Activated B cell treated with CpG ODN at 0.5 μM for 24 hours (primary cell): Measurements from ENCODE around the gene CYB5A. TPM values are rescaled to one million over a fixed set of nuclear protein-coding genes. Genes with fewer than 3 reads are reported as not detected.

Experiments used
- ATAC-seq: fragments of 200-7000 bp; cut with Tn5 transposase; one replicate; pipeline ENCODE4 v1.10.0; 2021; ENCODE audit warnings: low read depth, mild to moderate bottlenecking, moderate library complexity
- CTCF ChIA-PET: fragments of 350-600 bp; sonication (Branson Sonifier 250); formaldehyde crosslinking; loops from one replicate; lab custom pipeline; 2021; ENCODE audit warnings: antibody characterized with exemption; lab: Charles Lee
- POLR2A ChIA-PET: fragments of 350-600 bp; sonication (Branson Sonifier 250); formaldehyde crosslinking; loops from one replicate; lab custom pipeline; 2021; ENCODE audit warnings: antibody characterized with exemption; lab: Charles Lee
- DNase-seq: peaks from one replicate; pipeline ENCODE4 v3.0.0; 2022
- H3K27ac Mint-ChIP-seq: one replicate; pipeline ENCODE4 v1.8.0; 2020; ENCODE audit warnings: mixed read lengths
- H3K27me3 Mint-ChIP-seq: one replicate; pipeline ENCODE4 v1.8.0; 2021; ENCODE audit warnings: mixed read lengths
- H3K36me3 Mint-ChIP-seq: one replicate; pipeline ENCODE4 v1.8.0; 2021; ENCODE audit warnings: low read depth, mixed read lengths
- H3K4me1 Mint-ChIP-seq: one replicate; pipeline ENCODE4 v1.8.0; 2021; ENCODE audit warnings: mixed read lengths
- H3K4me3 Mint-ChIP-seq: one replicate; pipeline ENCODE4 v1.8.0; 2020; ENCODE audit warnings: mild to moderate bottlenecking, mixed read lengths
- H3K9me3 Mint-ChIP-seq: one replicate; pipeline ENCODE4 v1.8.0; 2020; ENCODE audit warnings: mixed read lengths
- intact Hi-C: fragments of 100-400 bp; cut with micrococcal nuclease; formaldehyde crosslinking; loops from one replicate; pipeline ENCODE4 v1.15.1; 2024
- total RNA-seq: library from RNA; stranded (reverse); gene quantifications from 2 replicates; pipeline ENCODE4 v1.2.3, GENCODE V29; 2022
- TF ChIP-seq, protein P1 (sequence below): fragments of 200-600 bp; IDR thresholded peaks from one replicate; pipeline ENCODE4 v1.8.0; 2022; ENCODE audit warnings: antibody characterized with exemption, mild to moderate bottlenecking

The CYB5A gene
- total RNA-seq, 1 donor from 2014 or later, result 47.2 TPM

GRCh38 chr18:74229005-74229404, 62.8 kb downstream of the CYB5A start:
- ChIA-PET CTCF (no interaction called here), POLR2A (no interaction called here)
- Mint-ChIP-seq H3K36me3 (no peaks in the 10 kb centered on the region), H3K4me1 (peaks cover 3% of the 10 kb centered on the region), H3K27me3 (no peaks in the 10 kb centered on the region), H3K9me3 (no peaks in the 10 kb centered on the region), H3K4me3 (no peak overlapping the region), H3K27ac (no peak overlapping the region)
- DNase-seq (no peak), ATAC-seq (no peak)
- TF ChIP-seq, protein P1, sequence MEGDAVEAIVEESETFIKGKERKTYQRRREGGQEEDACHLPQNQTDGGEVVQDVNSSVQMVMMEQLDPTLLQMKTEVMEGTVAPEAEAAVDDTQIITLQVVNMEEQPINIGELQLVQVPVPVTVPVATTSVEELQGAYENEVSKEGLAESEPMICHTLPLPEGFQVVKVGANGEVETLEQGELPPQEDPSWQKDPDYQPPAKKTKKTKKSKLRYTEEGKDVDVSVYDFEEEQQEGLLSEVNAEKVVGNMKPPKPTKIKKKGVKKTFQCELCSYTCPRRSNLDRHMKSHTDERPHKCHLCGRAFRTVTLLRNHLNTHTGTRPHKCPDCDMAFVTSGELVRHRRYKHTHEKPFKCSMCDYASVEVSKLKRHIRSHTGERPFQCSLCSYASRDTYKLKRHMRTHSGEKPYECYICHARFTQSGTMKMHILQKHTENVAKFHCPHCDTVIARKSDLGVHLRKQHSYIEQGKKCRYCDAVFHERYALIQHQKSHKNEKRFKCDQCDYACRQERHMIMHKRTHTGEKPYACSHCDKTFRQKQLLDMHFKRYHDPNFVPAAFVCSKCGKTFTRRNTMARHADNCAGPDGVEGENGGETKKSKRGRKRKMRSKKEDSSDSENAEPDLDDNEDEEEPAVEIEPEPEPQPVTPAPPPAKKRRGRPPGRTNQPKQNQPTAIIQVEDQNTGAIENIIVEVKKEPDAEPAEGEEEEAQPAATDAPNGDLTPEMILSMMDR, result no peak
- intact Hi-C loops, result no loop called here

GRCh38 chr18:74228312-74228711, 63.5 kb downstream of the CYB5A start:
- TF ChIP-seq, protein P1, result no peak
- ChIA-PET CTCF (no interaction called here), POLR2A (no interaction called here)
- intact Hi-C loops, result no loop called here
- Mint-ChIP-seq H3K4me1 (peaks cover 3% of the 10 kb centered on the region), H3K36me3 (no peaks in the 10 kb centered on the region), H3K4me3 (no peak overlapping the region), H3K27ac (no peak overlapping the region), H3K9me3 (no peaks in the 10 kb centered on the region), H3K27me3 (no peaks in the 10 kb centered on the region)
- DNase-seq, result no peak
- no peak for ATAC-seq

DNA sequence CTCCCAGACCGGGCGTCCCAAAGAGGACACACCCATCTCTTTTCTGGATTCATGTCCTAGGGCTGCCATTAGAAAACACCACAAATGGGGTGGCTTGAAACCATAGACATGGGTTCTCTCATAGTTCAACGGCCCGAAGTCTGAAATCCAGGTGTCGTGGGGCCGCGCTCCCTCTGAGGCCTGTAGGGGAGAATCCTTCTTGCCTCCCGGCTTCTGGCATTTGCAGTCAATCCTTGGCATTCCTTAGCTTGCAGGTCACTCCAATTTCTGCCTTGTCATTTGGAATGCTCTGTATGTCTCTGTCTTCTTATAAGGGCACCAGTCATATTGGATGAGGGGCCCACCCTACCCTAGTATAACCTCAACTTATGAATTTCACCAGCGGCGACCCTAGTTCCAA, 65.1 kb downstream of the CYB5A start:
- Mint-ChIP-seq H3K27ac (no peak overlapping the region), H3K36me3 (no peaks in the 10 kb centered on the region), H3K4me1 (peaks cover 3% of the 10 kb centered on the region), H3K4me3 (no peak overlapping the region), H3K27me3 (no peaks in the 10 kb centered on the region), H3K9me3 (no peaks in the 10 kb centered on the region)
- TF ChIP-seq, protein P1, result no peak
- POLR2A ChIA-PET, result no interaction called here
- ATAC-seq (no peak), DNase-seq (no peak)
- CTCF ChIA-PET, result no interaction called here
- intact Hi-C loops, result no loop called here

DNA sequence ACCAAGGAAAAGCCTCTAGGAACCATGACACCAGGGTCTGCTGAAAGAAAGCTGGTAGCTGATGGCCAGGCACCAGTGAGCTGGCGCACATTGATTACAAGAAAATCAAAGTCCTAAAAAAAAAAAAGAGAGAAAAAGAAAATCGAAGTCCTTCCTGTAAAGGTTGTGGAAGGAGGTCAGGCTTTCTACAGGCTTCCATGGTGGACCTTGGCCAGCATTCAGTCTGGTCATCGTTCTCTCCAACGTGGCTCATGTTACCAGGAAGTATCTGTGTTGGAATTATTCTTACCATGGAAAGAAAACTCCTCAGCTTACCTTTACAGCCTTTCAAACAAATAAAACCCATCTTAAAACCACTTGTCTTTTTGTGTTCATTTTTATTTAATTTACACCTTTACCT, 65.6 kb downstream of the CYB5A start:
- ChIA-PET CTCF (interaction anchor here (1.7 kb wide), 1 partner anchor 20 kb away, joined by 3 read pairs; no protein-coding TSS in a partner anchor), POLR2A (no interaction called here)
- peaks cover 3% of the 10 kb centered on the region for H3K4me1 Mint-ChIP-seq
- H3K36me3 Mint-ChIP-seq, result no peaks in the 10 kb centered on the region
- TF ChIP-seq, protein P1, result no peak
- no peaks in the 10 kb centered on the region for H3K27me3 Mint-ChIP-seq
- H3K4me3 Mint-ChIP-seq, result no peak overlapping the region
- DNase-seq (no peak), ATAC-seq (no peak)
- intact Hi-C loops, result no loop called here
- H3K9me3 Mint-ChIP-seq, result no peaks in the 10 kb centered on the region
- H3K27ac Mint-ChIP-seq, result no peak overlapping the region

DNA sequence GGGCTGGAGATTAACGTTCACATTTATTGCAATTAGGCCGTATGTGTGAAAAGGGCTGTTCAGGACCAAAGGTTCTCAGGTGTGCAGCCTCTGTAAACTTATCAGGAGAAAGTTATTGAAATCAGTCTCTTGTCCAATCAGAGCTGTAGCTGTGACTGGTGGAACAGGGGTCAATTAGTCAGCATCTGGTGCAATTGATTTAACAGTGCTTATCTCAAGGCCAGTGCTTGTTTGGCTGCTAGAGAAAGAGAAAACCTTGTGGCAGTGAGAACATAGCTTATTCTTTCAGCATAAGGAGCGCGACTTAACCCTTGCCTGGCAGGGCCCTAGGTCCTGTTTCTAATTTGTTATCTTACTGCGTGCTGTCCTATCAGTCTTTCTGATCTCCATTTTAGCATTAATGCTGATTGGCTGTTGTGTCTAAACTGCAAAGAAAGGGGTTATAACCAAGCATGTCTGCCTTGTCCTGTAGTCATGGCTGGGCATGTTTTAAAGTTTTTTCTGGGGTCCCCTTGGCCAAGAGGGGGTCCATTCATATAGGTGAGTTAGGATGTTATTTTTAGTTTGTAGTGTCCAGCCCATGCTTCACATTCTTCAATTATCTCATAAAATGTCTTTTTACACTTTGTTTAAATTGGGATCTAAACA, 66.4 kb downstream of the CYB5A start:
- Mint-ChIP-seq H3K36me3 (no peaks in the 10 kb centered on the region), H3K27ac (no peak overlapping the region), H3K27me3 (no peaks in the 10 kb centered on the region), H3K4me1 (peaks cover 3% of the 10 kb centered on the region), H3K4me3 (no peak overlapping the region), H3K9me3 (no peaks in the 10 kb centered on the region)
- intact Hi-C loops, result no loop called here
- ChIA-PET CTCF (interaction anchor here (1.7 kb wide), 1 partner anchor 21 kb away, joined by 3 read pairs; no protein-coding TSS in a partner anchor), POLR2A (no interaction called here)
- TF ChIP-seq, protein P1, result no peak
- DNase-seq (no peak), ATAC-seq (no peak)
